Measurements from ENCODE around the gene RAB2B. TPM values are rescaled to one million over a fixed set of nuclear protein-coding genes. Genes with fewer than 3 reads are reported as not detected.

The RAB2B gene
- total RNA-seq, 2 experiments from 2014 or later = 18.2 to 19.8 TPM

DNA sequence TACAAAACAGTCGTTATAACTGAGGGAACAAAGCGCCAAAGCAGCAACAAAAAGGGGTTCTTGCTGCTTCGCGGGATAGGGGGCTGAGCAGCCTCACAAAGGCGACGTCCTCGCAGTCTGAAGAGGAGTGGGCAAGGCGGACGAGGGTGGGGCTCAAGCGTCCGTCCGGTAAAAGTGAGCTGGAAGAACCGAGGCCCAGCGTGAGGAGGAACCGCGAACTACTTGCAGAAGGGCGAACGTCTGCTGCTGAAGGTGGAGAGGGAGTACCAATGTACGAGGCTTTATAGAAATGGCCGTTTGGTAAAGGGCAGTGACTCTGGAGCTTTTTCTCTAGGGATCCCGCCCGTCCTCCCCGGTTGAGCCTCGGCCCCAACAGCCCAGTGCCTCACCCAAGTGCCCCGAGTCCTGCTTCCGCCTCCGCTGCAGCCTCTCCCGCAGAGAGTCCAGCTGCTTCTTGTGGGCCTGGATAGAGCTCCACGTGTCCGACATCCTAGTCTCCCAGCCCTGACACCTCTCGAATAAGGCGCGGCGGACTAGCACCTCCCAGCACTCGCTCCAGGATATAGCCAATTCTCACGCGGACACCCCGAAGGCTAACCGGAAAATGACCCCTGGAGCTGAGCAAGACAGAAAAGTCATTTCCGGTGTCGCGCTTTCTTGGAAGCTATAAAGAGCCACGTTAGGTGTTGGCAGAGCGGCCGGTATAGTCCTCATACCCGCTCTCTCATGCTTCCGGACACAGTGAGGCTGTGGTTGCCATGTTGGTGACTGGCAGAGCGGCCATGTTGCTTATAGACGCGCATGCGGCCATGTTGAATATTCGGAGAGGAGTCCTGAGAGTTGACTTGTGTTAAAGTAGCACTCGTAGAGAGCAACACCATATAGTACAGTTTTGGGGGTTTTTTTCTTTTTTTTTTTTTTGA is 34.2 kb upstream of the RAB2B start, which contains the start of gene METTL3:
Gene METTL3, minus strand, starts transcription at position 606 of the 923 bp plus-strand sequence. Its CDS starts 117 bp downstream, at position 489.
- H3K36me3 Mint-ChIP-seq (ENCODE audit: low read depth) = peaks cover 34% of the 10 kb centered on the region
- H3K4me1 Mint-ChIP-seq (ENCODE audit: low read depth) = peaks cover 32% of the 10 kb centered on the region
- peak; percentile 99 for ATAC-seq
- intact Hi-C loops (cut with micrococcal nuclease) = no loop called here
- TF ChIP-seq, protein P1, sequence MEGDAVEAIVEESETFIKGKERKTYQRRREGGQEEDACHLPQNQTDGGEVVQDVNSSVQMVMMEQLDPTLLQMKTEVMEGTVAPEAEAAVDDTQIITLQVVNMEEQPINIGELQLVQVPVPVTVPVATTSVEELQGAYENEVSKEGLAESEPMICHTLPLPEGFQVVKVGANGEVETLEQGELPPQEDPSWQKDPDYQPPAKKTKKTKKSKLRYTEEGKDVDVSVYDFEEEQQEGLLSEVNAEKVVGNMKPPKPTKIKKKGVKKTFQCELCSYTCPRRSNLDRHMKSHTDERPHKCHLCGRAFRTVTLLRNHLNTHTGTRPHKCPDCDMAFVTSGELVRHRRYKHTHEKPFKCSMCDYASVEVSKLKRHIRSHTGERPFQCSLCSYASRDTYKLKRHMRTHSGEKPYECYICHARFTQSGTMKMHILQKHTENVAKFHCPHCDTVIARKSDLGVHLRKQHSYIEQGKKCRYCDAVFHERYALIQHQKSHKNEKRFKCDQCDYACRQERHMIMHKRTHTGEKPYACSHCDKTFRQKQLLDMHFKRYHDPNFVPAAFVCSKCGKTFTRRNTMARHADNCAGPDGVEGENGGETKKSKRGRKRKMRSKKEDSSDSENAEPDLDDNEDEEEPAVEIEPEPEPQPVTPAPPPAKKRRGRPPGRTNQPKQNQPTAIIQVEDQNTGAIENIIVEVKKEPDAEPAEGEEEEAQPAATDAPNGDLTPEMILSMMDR (IDR thresholded peaks at IDR 0.05) = no peak
- DNase-seq = peak; percentile 96
- H3K27ac Mint-ChIP-seq = peak within 1 kb of the TSS; percentile 99
- POLR2A ChIA-PET = interaction anchor here (0.6 to 6.7 kb wide), 17 partner anchors 9 to 1255 kb away, joined by 3 to 62 read pairs (median 5); partner anchors contain the start of genes OXA1L, RAB2B, SALL2 and TOX4
- peak within 1 kb of the TSS; percentile 100 for H3K4me3 Mint-ChIP-seq
- CTCF ChIA-PET = interaction anchor here (0.9 to 7.6 kb wide), 9 partner anchors 13 to 55 kb away, joined by 3 to 66 read pairs (median 5); partner anchors contain the start of genes CHD8, RAB2B, SALL2 and TOX4
- peaks cover 3% of the 10 kb centered on the region for H3K9me3 Mint-ChIP-seq
- no peaks in the 10 kb centered on the region for H3K27me3 Mint-ChIP-seq

DNA sequence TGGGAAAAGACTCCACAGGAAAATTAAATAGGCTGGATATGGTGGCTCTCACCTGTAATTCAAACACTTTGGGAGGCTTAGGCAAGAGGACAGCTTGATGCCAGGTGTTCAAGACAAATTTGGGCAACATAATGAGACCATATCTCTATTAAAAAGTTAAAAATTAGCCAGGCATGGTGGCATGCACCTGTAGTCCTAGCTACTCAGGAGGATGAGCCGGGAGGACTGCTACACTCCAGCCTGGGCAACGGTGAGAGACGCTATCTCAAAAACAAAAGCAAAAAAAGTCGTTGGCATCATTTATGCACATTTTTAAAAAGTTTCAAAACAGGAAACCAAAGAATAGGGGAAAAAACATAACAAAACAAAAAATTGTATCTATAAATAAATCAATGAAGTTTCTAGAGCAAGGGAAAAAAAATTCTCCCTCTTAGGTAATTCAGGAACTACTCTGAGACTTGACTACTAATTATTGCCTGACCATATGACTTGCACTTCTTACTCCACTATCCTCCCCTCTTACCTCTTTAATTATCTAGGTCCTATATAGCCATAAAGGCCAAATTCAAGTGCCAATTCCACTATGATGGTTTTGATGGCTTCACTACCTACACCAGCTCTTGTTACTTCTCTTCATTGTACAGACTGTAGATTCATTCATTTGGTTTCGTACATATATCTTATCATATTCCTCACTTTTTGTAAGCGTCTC is 32.8 kb upstream of the RAB2B start:
- H3K36me3 Mint-ChIP-seq (ENCODE audit: low read depth) = peaks cover 38% of the 10 kb centered on the region
- ATAC-seq (no peak), DNase-seq (no peak)
- ChIA-PET POLR2A (interaction anchor here (1.3 to 6.7 kb wide), 5 partner anchors 11 to 47 kb away, joined by 3 to 62 read pairs (median 14); partner anchors contain the start of genes RAB2B, SALL2 and TOX4), CTCF (interaction anchor here (1.6 to 7.6 kb wide), 4 partner anchors 11 to 32 kb away, joined by 3 to 66 read pairs (median 12); partner anchors contain the start of genes RAB2B, SALL2 and TOX4)
- peak overlapping the region; percentile 99 for H3K27ac Mint-ChIP-seq
- intact Hi-C loops (cut with micrococcal nuclease) = no loop called here
- H3K4me1 Mint-ChIP-seq (ENCODE audit: low read depth) = peaks cover 42% of the 10 kb centered on the region
- no peaks in the 10 kb centered on the region for H3K27me3 Mint-ChIP-seq
- TF ChIP-seq, protein P1 (IDR thresholded peaks at IDR 0.05) = no peak
- peak overlapping the region; percentile 100 for H3K4me3 Mint-ChIP-seq
- peaks cover 3% of the 10 kb centered on the region for H3K9me3 Mint-ChIP-seq

DNA sequence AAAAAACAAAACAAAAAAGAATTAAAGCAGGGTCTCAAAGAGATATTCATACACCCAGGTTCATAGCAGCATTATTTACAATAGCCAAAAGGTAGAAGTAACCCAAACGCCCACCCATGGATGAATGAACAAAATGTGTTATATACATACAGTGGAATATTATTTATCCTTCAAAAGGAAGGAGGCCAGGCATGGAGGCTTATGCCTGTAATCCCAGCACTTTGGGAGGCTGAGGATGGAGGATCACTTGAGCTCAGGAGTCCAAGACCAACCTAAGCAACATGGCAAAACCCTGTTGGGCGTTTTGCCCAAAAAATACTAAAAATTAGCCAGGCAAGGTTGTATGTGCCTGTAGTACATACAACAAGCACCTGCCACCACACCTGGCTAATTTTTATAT is 29.8 kb upstream of the RAB2B start:
- Mint-ChIP-seq H3K4me3 (no peak overlapping the region), H3K36me3 (ENCODE audit: low read depth) (peaks cover 48% of the 10 kb centered on the region), H3K27me3 (no peaks in the 10 kb centered on the region), H3K27ac (no peak overlapping the region), H3K9me3 (no peaks in the 10 kb centered on the region), H3K4me1 (ENCODE audit: low read depth) (peaks cover 42% of the 10 kb centered on the region)
- ChIA-PET CTCF (no interaction called here), POLR2A (no interaction called here)
- ATAC-seq = no peak
- TF ChIP-seq, protein P1 (IDR thresholded peaks at IDR 0.05) = no peak
- intact Hi-C loops (cut with micrococcal nuclease) = no loop called here
- DNase-seq = no peak

DNA sequence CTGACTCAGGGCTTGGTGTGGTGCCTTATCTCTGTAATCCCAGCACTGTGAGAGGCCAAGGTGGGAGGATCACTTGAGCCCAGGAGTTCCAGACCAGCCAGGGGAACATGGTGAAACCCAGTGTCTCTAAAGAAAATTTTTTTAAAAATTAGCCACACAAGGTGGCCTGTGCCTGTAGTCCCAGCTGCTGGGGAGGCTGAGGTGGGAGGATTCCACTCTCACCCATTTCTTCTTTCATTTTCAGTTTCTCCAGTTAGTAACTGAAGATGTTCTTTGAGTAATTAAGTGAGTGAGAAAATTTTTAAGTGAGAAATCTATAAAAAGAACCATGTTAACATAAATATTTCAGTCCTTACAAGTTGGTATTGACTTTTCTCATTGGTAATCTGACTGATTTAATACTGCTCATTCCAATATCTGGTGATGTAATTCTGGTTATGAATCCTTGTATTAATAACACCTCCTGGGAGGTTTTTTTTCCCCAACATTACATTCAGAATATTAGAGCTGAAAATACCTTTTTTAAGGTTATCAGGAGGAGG is 28.3 kb upstream of the RAB2B start:
- H3K27ac Mint-ChIP-seq = peak overlapping the region; percentile 83
- H3K36me3 Mint-ChIP-seq (ENCODE audit: low read depth) = peaks cover 56% of the 10 kb centered on the region
- peak; percentile 54 for DNase-seq
- H3K4me3 Mint-ChIP-seq = no peak overlapping the region
- TF ChIP-seq, protein P1 (IDR thresholded peaks at IDR 0.05) = no peak
- no peaks in the 10 kb centered on the region for H3K9me3 Mint-ChIP-seq
- ChIA-PET CTCF (interaction anchor here (1.0 to 1.3 kb wide), 2 partner anchors 49 to 52 kb away, joined by 3 to 4 read pairs; no protein-coding TSS in a partner anchor), POLR2A (interaction anchor here (0.9 kb wide), 1 partner anchor 28 kb away, joined by 6 read pairs; the partner anchor contains the start of genes RAB2B and TOX4)
- intact Hi-C loops (cut with micrococcal nuclease) = no loop called here
- peak; percentile 77 for ATAC-seq
- no peaks in the 10 kb centered on the region for H3K27me3 Mint-ChIP-seq
- peaks cover 44% of the 10 kb centered on the region for H3K4me1 Mint-ChIP-seq (ENCODE audit: low read depth)

Measured in activated CD8-positive, alpha-beta T cell treated with anti-CD3 and anti-CD28 coated beads for 36 hours (primary cell).